HEK293 (cell line): Measurements from ENCODE around the gene CPN2.

ENCODE experiments used
- CTCF ChIA-PET: fragments of 350-600 bp; formaldehyde crosslinking; extraction: SDS; loops from one replicate; lab custom pipeline; 2021; ENCODE audit warnings: antibody characterized with exemption; lab: Yijun Ruan, JAX
- POLR2A ChIA-PET: fragments of 300-600 bp; formaldehyde crosslinking; extraction: SDS; loops from one replicate; lab custom pipeline; 2020; ENCODE audit warnings: antibody characterized with exemption, inconsistent platforms; lab: Yijun Ruan, JAX
- H3K27ac ChIP-seq: fragments of 200-500 bp; sonication (Bioruptor generic); 2 replicates; pipeline ENCODE4 v1.5.1; 2014; ENCODE audit warnings: low read depth, low read length, control low read depth, inconsistent platforms; ENCODE audit errors: extremely low read depth
- H3K36me3 ChIP-seq, 2 experiments: fragments of 200-500 bp in 1 of 2; sonication (Bioruptor generic) in 1 of 2; 1 replicate in 1 of 2; 2 replicates in 1 of 2; pipeline ENCODE4 v1.5.1; 2014 to 2017; ENCODE audit warnings: inconsistent platforms in 2 of 2, low read length in 2 of 2; ENCODE audit not compliant: control insufficient read depth in 2 of 2, insufficient read depth in 1 of 2
- H3K4me1 ChIP-seq: fragments of 200-500 bp; sonication (Bioruptor generic); 2 replicates; pipeline ENCODE4 v1.5.1; 2014; ENCODE audit warnings: mild to moderate bottlenecking, low read length, inconsistent platforms; ENCODE audit not compliant: control insufficient read depth, insufficient read depth
- H3K4me3 ChIP-seq: 2 replicates; pipeline ENCODE4 v1.5.1; 2011; ENCODE audit warnings: low read depth, mild to moderate bottlenecking, control low read depth, low read length, moderate library complexity
- H3K9me3 ChIP-seq: fragments of 200-500 bp; sonication (Bioruptor generic); 2 replicates; pipeline ENCODE4 v1.5.1; 2014; ENCODE audit warnings: low read depth, low read length, inconsistent platforms; ENCODE audit not compliant: control insufficient read depth, insufficient read depth
- BCL6B ChIP-seq: fragments of 450-650 bp; formaldehyde crosslinking; IDR thresholded peaks from 2 replicates; pipeline ENCODE4 v1.5.1; 2017; ENCODE audit warnings: missing biosample characterization, missing genetic modification characterization
- GLI2 ChIP-seq: fragments of 450-650 bp; formaldehyde crosslinking; IDR thresholded peaks from 2 replicates; pipeline ENCODE4; 2017; ENCODE audit warnings: missing biosample characterization, missing genetic modification characterization, low read depth, borderline replicate concordance
- HOXD13 ChIP-seq: sonication (generic); formaldehyde crosslinking; IDR thresholded peaks from 2 replicates; pipeline ENCODE4 v1.8.0; 2022; ENCODE audit warnings: missing genetic modification reagents, borderline replicate concordance
- INSM2 ChIP-seq: fragments of 450-650 bp; formaldehyde crosslinking; IDR thresholded peaks from 2 replicates; pipeline ENCODE4 v1.5.1; 2016; ENCODE audit warnings: missing biosample characterization, missing genetic modification characterization
- KLF16 ChIP-seq: fragments of 450-650 bp; formaldehyde crosslinking; IDR thresholded peaks from 2 replicates; pipeline ENCODE4 v1.5.1; 2017; ENCODE audit warnings: missing biosample characterization, missing genetic modification characterization
- KLF7 ChIP-seq: fragments of 450-650 bp; formaldehyde crosslinking; IDR thresholded peaks from 2 replicates; pipeline ENCODE4 v1.5.1; 2016; ENCODE audit warnings: missing biosample characterization, missing genetic modification characterization, borderline replicate concordance
- TSHZ1 ChIP-seq: fragments of 450-650 bp; formaldehyde crosslinking; IDR thresholded peaks from 2 replicates; pipeline ENCODE4 v1.5.1; 2016; ENCODE audit warnings: missing biosample characterization, missing genetic modification characterization, borderline replicate concordance
- ZBTB7A ChIP-seq: fragments of 450-650 bp; formaldehyde crosslinking; IDR thresholded peaks from 2 replicates; pipeline ENCODE4 v1.5.1; 2016; ENCODE audit warnings: low read depth, missing biosample characterization, missing genetic modification characterization
- ZNF23 ChIP-seq: fragments of 450-650 bp; formaldehyde crosslinking; IDR thresholded peaks from 2 replicates; pipeline ENCODE4 v1.5.1; 2016; ENCODE audit warnings: missing biosample characterization, missing genetic modification characterization, borderline replicate concordance
- ZNF266 ChIP-seq: fragments of 450-650 bp; formaldehyde crosslinking; IDR thresholded peaks from 2 replicates; pipeline ENCODE4 v1.5.1; 2016; ENCODE audit warnings: missing biosample characterization, missing genetic modification characterization, low read depth
- ZNF362 ChIP-seq: fragments of 450-650 bp; formaldehyde crosslinking; IDR thresholded peaks from 2 replicates; pipeline ENCODE4 v1.5.1; 2016; ENCODE audit warnings: missing biosample characterization, missing genetic modification characterization
- ZNF433 ChIP-seq: fragments of 450-650 bp; formaldehyde crosslinking; IDR thresholded peaks from 2 replicates; pipeline ENCODE4 v1.5.1; 2016; ENCODE audit warnings: missing biosample characterization, missing genetic modification characterization, low read depth
- ZNF624 ChIP-seq: fragments of 450-650 bp; formaldehyde crosslinking; IDR thresholded peaks from 2 replicates; pipeline ENCODE4 v1.5.1; 2017; ENCODE audit warnings: missing biosample characterization, missing genetic modification characterization
- ZNF670 ChIP-seq: fragments of 450-650 bp; formaldehyde crosslinking; IDR thresholded peaks from 2 replicates; pipeline ENCODE4 v1.5.1; 2016; ENCODE audit warnings: missing biosample characterization, missing genetic modification characterization, low read depth
- ZNF677 ChIP-seq: fragments of 450-650 bp; IDR thresholded peaks from 2 replicates; pipeline ENCODE4 v1.5.0; 2018; ENCODE audit warnings: missing biosample characterization, mild to moderate bottlenecking, missing genetic modification characterization, moderate library complexity
- ZSCAN5A ChIP-seq: fragments of 450-650 bp; formaldehyde crosslinking; IDR thresholded peaks from 2 replicates; pipeline ENCODE4 v1.5.1; 2016; ENCODE audit warnings: missing biosample characterization, missing genetic modification characterization
- TF ChIP-seq, protein P1 (sequence below): fragments of 450-650 bp; formaldehyde crosslinking; IDR thresholded peaks from 2 replicates; pipeline ENCODE4 v1.5.1; 2016; ENCODE audit warnings: missing biosample characterization, missing genetic modification characterization

The CPN2 gene

GRCh38 chr3:194327218-194328052 lies 23.7 kb downstream of the CPN2 start (continued):
- no peak for TF ChIP-seq ZNF23 (tag by site-specific recombination)
- TF ChIP-seq ZBTB7A: peak; percentile 41; the same call in 1 of the 2 replicates
- peak; percentile 22; the same call in 1 of the 2 replicates for TF ChIP-seq ZNF266 (tag by site-specific recombination)
- peak; percentile 62; the same call in 1 of the 2 replicates for TF ChIP-seq ZNF670 (tag by site-specific recombination)
- no peak for TF ChIP-seq ZNF677 (tag by site-specific recombination)
- no peak for TF ChIP-seq TSHZ1 (tag by site-specific recombination)
- no peak for TF ChIP-seq INSM2
- no peak for TF ChIP-seq ZNF624 (tag by site-specific recombination)
- no peak for TF ChIP-seq ZNF362
- no peak for TF ChIP-seq GLI2 (tag by site-specific recombination)
- TF ChIP-seq ZNF433 (tag by site-specific recombination): 0 out of 2 replicates have a peak, but pooled peaks have one; percentile 7

- Histone ChIP-seq H3K36me3 (no peaks in the 10 kb centered on the region), H3K4me1 (no peaks in the 10 kb centered on the region), H3K27ac (no peak overlapping the region), H3K9me3 (no peaks in the 10 kb centered on the region), H3K4me3 (no peak overlapping the region)
- ChIA-PET CTCF (no interaction called here), POLR2A (no interaction called here)
- TF ChIP-seq, protein P1, sequence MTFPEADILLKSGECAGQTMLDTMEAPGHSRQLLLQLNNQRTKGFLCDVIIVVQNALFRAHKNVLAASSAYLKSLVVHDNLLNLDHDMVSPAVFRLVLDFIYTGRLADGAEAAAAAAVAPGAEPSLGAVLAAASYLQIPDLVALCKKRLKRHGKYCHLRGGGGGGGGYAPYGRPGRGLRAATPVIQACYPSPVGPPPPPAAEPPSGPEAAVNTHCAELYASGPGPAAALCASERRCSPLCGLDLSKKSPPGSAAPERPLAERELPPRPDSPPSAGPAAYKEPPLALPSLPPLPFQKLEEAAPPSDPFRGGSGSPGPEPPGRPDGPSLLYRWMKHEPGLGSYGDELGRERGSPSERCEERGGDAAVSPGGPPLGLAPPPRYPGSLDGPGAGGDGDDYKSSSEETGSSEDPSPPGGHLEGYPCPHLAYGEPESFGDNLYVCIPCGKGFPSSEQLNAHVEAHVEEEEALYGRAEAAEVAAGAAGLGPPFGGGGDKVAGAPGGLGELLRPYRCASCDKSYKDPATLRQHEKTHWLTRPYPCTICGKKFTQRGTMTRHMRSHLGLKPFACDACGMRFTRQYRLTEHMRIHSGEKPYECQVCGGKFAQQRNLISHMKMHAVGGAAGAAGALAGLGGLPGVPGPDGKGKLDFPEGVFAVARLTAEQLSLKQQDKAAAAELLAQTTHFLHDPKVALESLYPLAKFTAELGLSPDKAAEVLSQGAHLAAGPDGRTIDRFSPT (tag by site-specific recombination): peak; percentile 7; the same call in 1 of the 2 replicates
- no peak for TF ChIP-seq KLF16 (tag by site-specific recombination)
- TF ChIP-seq ZSCAN5A (tag by site-specific recombination): 0 out of 2 replicates have a peak, but pooled peaks have one; percentile 23
- TF ChIP-seq BCL6B (tag by site-specific recombination): 0 out of 2 replicates have a peak, but pooled peaks have one; percentile 4
- 0 out of 2 replicates have a peak, but pooled peaks have one; percentile 38 for TF ChIP-seq HOXD13 (CRISPR knock-in tag)
- TF ChIP-seq KLF7 (tag by site-specific recombination): 0 out of 2 replicates have a peak, but pooled peaks have one; percentile 0
Measured at GRCh38 chr3:194326968-194327217, 24.2 kb downstream of the CPN2 start.
